GM18498 (cell line): ENCODE data around the gene F13A1.
"Not testable (repeated sequence)": the region's sequence is repeated elsewhere in the genome, so short reads cannot be mapped to it uniquely, and the experiment has no call there.

ENCODE experiments used
- ATAC-seq: cut with Tn5 transposase; IDR thresholded peaks from one replicate; pipeline ENCODE4 v1.9.1; 2021; ENCODE audit warnings: mild to moderate bottlenecking, moderate library complexity; ENCODE audit not compliant: unreplicated experiment

F13A1 gene

DNA sequence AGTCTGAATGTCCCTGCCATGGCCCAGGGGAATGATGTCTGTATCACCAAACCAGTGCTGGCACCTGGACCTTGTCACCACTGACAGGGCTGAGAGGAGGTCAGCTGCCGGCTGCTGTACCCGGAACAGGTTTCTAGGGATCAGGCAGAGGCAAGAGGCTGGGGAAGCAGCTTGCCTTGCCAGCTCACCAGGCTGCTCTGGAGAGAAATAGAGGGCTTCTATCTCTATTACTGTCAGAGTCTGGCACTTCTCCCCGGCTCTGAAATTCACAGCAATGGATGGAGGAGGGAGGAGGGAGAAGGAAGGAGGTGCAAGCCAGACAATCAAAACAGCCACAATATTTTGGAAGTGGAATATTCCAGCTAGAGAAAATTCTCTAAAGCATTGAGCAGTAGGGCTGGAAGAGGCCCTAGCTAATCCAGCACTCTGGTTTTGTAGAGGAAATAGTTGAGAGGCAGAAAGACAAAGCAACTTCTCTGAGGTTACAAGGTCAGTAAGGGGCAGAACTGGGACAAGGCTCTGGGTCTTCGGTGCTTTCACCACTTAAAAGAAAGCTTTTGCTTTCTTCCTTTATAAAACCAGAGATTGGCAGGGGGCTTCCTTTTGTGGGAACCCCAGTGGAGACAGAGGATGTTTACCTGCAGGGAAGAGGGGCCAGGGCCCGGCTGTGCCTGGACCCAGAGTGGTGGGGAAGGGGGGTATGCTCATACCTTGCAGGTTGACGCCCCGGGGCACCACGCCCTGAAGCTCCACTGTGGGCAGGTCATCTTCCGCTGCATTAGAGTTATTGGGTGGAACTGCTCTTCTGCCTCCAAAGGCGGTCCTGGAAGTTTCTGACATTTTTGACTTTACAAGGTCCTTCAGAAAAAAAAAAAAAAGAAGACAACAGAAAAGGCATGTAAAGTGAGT, 2.4 kb downstream of the F13A1 start:
- ATAC-seq, result no peak

DNA sequence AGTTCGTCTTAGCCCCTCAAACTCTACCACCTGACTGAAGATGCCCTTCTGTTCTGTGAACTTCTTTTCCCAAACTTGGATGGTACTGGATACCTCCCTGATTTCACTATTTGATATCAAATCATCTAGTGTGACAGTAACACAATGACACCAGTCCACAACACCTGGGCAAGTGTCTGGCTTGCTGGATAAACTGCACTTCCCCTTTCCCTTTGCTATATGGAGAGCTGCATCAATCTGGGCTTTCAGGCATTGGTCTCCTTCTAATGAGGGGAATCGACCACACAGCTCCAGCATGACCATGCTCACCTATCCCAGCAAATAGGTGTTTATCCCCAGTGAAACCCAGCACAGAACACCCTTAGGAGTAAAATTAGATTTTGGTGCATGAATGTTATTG, 3.1 kb downstream of the F13A1 start:
- no peak for ATAC-seq

DNA sequence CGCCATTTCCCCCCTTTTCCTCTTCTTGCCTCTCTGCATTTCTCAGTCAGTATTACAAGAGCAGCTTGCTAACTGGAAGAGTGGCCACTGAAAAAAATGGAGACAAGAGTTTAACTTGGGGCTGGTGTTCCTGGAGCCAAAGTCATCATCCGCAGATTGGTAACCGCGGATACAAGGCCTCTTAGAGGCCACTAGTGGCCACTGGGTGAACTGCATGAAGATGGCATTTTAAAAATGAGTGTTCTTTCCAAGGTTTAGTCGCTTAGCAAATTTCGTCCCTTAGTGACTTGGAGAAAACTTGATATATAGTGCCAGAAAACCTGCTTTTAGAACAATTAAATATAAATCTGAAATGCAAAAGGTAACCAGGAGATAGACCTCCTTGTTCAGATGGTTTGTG, 4.8 kb downstream of the F13A1 start:
- ATAC-seq, result no peak

DNA sequence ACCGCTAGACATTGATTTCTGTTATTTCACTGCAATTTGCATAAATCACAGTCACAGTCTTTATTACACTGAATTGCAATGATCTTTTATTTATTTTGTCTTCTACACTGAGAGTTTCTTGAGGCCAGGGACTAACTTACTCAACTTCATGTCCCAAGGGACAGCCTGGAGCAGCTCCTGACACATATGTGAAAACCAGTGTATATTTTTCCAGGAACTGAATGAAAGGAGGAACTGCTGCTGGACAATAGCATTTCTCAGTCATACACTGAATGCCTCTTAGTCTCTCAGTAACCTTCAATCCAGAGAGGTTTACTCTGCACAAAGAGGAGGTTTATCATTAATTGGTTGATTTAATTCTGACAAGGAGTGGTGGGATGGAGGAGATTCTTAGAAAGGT, 5.9 kb downstream of the F13A1 start:
- no peak for ATAC-seq

DNA sequence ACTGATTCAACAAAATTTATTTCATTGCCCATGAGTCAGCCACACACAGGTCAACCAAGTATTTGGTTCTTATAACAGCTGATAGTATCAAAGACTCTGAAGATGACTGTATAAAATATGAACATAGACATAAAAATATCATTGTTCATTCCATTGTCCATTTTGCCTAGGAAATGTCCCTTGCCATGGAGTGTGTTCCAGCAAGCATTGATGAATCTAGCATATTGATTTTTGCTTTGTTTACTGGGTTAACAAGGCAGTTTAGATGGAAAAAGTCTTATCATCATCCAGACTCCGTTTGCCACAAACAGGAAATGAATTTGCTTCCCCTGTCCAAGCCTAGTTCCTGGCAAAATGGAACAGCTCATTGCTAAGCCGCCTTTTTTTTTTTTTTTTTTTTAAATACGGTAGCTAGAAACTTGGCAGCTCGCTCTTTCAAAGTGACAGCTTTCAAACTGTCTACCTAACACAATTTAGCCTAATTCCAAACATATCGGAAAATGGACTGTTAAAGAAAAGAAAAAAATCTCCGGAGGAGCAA, 7.5 kb downstream of the F13A1 start:
- ATAC-seq, result no peak

DNA sequence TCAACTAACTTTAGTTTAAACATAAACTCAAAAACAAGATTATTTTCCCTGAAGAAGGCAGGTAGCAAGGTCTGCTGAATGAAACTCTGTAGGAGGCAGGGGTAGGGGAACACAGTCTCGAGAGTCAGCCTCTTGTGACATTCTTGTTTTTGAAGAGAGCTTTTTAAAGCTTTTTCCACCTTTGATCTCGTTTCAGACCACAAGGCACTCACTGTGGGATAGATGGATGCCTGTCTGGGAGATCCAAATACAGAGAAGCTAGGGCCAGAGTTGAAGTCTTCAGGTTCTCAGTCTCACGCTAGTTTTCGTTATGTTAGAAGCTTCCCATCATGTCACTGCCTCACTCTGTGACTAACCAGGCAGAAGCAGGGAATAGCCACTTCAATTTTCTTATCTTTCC, 14.9 kb downstream of the F13A1 start:
- ATAC-seq, result no peak

DNA sequence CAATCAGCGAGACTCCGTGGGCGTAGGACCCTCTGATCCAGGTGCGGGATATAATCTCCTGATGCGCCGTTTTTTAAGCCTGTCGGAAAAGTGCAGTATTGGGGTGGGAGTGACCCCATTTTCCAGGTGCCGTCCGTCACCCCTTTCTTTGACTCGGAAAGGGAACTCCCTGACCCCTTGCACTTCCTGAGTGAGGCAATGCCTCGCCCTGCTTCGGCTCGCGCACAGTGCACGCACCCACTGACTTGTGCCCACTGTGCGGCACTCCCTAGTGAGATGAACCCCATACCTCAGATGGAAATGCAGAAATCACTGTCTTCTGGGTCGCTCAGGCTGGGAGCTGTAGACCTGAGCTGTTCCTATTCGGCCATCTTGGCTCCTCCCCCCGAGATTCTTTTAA, 20.1 kb downstream of the F13A1 start:
- ATAC-seq, result not testable (repeated sequence)

DNA sequence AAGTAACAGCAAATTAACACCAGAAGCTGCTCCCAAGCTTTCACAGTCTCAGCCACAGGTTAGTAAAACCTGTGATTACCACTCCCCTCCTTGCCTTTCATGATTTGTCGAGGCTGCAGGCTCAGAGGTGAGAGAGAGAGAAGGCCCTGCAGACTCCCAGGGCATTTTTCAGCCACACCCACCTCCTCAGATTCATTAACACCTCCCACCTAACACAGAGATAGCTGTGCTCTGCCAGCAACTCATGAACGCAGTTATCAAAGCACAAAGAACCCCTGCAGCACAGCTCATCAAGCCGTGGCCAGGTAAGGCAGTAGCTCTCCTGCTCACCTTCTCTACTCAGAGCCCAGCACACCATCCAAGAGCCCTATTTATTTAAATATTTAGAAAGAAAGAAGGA, 27.1 kb downstream of the F13A1 start:
- ATAC-seq, result no peak

DNA sequence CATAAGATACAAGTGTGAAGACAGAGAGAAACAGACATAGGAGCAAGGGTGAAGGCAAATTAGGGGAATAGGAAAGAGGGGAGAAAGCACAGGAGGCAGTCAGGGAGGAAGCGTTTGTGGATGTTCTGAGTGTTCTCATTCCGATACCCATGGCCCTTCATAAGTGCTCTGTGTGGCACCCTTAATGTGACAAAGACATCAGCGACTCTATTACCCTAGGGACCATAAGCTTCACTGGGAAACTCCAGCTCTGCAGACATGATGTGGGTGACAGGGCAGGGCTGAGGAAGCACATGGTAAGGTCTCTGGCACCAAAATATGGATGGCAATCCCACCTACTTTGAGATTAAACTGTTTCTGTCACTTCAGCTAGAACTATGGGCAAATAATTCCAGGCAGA, 33.0 kb downstream of the F13A1 start:
- ATAC-seq, result no peak

DNA sequence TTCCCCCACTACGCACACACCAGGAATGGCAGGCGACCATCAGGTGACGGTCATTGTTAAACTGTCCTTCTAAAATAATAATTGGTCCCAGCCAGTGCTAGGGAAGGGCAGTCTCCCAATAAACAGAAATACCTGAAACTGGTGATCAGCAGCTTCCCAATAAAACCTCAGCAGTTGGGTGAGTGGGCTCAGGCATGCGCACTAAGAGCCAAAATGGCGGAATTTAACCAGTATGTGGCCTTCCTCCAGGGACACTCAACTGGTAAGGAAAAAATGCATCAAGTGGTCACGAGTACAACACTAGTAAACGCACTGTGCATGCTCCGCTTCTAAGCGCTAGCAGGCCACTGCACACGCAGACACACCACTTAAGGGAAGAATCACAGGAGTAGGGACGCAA, 34.8 kb downstream of the F13A1 start:
- ATAC-seq, result no peak

DNA sequence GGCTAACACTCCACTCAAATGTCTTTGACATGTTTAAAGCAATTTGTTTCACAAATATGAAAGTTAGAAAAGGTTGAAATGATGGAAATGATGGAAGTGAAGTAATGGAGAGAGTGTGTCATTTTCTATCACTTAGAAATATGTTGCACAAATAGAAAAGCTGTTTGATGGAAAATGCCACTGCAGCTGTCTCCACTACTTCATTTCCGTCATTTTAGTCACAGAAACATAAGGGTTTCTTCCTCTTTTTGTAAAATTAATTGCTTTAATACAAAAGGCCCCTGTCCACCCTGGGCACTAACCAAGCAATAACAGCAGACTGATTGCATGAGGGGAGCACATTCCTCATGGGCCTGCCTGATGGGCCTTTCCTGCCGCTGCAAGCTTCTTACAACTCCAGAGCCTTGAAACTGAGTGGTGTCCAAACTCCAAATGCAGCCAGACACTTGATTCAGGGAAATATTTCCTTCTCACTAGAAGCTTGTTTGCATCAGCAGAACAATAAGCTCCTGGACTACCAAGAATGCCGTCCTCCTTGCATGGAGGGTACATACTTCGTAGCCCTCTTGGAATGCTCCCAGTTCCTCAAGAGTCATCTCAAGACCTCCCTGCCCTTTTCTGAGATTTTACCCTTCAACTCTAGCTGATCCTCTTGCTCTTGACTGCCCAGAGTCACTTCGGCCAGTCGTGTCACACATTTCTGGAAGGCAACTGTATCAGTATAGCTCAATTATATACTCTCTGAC, 36.1 kb downstream of the F13A1 start:
- ATAC-seq, result no peak

DNA sequence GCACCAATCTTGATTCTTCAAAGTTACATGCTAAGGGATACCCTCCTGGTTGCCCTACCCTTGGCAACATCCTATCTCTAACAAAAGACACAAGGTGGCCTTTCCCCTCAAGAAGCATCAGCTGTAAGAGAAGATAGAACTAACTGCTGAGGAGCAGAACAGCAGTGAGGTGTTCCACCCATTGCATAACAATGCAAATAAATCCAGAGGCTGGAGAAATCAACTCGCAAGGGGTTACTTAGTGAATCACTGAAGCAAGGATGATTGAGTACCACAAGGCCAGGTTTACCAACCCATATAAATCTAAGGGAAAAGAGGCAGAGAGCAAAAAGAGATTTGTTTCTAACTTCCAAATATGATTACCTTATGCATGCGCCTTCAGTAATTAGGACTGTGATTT, 36.7 kb downstream of the F13A1 start:
- no peak for ATAC-seq

DNA sequence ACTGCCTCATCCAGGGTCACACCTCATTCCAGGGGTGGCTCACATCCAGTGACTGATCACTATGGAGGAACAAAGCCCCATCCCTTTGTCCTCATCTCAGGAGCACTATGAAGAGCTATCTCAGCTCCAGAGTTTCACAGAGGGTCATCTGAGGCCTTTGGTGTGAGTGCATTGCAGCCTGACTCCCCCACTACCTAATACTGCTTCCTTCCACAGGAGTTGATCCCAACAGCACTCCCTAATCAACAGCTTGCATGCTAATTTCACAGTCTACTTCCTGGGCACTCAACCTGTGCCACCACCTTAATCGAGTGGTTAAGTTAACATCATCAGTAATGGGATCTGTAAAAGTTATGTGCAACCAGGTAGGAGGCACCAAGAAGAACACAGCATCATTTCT, 37.7 kb downstream of the F13A1 start:
- ATAC-seq, result no peak

DNA sequence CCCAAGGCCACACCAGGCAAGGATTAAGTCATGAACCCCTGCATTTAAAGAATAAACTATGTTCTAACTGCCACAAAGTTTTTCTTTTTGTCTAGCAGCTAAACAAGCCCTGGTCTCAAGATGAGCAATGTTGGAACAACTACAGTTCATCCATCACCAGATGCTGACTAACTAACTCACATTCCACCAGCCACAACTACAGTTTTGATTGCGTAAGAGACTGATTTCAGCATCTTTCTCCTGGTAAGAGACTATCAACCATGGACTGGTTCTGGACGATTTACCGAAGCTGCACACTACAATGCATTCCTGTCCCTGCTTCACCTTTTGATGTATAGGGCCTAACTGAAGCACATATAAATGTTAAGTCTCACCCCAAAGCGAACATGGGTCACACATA, 43.0 kb downstream of the F13A1 start:
- ATAC-seq, result no peak

DNA sequence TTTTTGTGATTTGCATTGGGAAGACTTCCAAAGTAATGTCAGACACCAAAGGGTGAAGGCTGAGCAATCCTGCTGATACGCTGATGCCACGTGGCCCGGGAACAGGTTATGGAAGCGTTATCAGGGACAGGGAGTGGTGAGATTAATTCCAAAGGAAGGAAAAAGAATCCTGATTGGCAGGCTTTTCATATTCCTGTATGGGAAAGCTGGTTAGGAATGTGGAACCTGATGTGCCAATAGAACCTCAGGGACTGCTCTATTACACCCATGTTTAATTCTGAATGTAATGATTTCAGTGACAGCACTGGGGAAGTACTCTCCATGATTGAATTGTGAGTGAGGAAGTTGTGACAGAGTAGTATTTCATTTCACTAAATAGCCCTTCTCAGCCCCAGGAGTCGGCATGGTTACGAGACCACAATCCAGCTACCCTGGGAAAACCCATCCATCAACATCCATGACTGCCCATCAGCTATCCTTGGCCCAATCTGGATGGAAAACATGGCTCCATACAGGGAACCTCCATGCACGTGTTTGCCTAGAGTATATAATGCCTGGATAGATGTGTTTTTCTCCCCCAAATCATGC, 49.4 kb downstream of the F13A1 start:
- ATAC-seq, result no peak

DNA sequence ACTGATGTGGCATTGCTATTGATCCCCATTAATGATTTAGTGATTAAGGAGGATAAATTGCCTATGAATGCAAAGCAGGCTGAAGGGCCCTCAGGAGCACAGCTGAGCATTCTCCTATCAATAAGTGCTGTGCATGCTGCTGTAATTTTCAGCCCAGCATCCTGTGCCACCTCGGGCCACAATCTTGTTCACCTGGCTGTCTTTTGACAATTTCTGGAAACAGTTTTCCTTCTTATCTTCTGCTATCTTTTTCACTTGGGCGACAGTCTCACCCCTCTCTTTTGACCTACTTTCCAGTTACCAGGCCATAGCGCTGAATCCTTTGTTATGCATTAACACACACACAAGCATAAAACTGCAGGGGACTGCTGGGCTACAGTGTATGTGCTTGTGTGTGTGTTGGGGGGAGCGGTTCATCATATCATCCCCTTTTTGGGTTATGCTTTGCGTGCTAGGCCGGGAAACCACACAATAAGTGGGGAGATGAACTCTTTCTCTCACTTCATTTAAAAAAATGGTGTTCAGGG, 60.2 kb downstream of the F13A1 start:
- ATAC-seq, result no peak

DNA sequence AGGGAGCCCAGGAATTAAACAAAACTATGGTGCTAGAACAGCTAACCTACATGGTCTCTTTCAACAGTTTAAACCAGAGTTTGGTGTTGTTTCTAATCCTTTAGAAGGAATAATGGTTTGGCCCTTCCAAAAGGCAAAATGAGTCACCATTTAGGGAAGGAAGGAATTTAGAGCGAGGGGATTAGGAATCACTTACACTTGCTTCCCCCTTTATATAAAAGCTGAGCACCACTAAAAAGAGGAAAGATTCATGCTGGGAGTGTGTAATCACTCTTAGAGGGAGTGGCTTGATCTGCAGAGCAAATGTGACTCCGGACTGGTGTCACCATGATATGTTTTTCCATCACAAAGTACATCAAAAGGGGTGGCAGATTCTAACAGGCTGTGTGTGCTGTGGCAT, 63.6 kb downstream of the F13A1 start:
- no peak for ATAC-seq

DNA sequence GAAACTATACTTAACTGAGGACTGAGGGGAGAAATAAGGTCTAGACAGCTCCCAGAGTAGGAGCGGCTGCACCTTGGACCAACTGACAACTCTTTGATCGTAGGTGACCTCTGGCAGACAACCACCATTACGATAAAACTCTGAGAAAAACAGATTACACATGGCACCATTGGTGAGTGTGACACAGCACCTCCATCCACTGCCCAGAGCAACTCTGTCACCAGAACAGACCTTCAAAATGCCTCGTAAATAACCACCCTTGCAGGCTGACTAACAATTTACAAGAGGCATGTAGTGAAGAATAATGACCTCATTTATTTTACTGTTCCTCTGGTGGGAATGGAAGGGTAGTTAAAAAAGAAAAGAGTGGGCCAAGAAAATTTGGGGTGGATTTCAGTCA, 64.2 kb downstream of the F13A1 start:
- no peak for ATAC-seq

DNA sequence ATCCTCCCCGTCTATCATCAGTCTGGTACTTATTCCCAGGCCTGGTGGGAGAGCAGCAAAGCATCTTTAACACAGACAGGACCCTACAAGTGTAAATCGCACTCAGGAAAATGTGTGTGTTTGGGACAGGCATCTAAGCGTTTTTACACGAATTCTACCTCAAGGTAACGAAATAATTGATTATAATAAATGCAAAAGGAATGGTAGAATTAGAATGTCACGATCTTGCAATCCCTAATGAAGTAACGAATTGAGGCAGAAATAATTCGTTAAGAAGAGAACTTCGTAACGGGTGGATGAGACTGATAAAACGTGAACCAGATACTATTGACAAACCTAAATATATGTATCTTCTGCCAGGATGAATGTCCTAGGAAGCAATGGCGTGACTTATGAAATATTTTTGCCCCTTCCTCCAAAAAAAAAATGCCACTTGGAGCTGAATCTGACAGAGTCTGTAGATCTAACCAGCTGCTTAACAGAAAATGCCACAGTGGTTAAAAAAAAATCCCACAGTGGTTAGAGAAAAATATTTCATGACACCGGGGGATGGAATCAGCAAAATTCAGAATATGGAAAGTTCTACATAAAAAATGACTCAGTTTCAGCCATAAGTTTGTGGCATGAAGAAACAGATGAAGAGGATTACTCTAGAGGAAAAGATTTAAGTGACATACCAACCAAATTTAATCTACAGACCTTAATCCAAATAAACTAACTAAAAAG, 68.7 kb downstream of the F13A1 start:
- ATAC-seq, result no peak

DNA sequence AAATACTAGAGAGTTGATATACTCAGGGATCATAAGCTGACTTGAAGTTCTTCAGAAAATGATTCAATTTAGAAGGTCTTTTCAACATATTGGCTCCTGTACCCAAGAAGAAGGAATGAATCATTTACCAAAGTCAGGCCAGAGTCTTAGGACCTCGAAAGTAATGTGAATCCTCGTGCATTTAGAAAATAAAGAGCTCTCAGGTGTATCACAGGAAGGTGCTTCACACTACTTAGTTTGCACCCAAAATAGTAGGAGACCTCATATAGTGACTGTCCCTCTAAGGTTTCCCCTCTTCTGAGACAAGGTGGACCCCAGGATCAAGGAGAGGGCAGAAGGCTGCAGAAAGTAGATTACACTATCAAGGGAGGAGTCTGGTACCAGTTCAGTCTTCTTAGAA, 71.8 kb downstream of the F13A1 start:
- no peak for ATAC-seq

DNA sequence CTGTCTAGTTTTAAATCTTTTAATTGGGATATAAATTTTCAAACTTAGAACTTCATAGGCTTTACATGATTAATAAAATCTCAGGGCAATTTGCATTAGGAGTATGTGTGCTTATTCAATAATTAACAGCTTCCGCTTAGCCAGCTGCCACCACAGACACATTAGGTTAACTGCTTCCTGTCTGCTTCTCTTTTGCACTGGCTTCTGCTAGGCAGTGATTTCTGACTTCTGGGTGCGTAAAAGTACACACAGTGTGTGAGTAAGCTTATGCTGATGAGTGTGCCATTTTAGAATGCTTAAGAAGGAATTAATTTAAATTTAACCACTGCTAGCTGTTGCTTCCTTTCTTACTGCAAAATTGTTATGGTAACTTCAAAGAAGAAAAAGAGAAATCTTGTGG, 73.9 kb downstream of the F13A1 start:
- ATAC-seq, result peak; percentile 86
